DMS153 treated with DMSO at 0.1 percent for 48 hours (cell line): ENCODE results near the gene MYO6.

Experiments
- DNase-seq: peaks from one replicate; lab custom pipeline; 2025; ENCODE audit not compliant: unreplicated experiment; lab: John Stamatoyannopoulos, UW

The MYO6 gene

DNA sequence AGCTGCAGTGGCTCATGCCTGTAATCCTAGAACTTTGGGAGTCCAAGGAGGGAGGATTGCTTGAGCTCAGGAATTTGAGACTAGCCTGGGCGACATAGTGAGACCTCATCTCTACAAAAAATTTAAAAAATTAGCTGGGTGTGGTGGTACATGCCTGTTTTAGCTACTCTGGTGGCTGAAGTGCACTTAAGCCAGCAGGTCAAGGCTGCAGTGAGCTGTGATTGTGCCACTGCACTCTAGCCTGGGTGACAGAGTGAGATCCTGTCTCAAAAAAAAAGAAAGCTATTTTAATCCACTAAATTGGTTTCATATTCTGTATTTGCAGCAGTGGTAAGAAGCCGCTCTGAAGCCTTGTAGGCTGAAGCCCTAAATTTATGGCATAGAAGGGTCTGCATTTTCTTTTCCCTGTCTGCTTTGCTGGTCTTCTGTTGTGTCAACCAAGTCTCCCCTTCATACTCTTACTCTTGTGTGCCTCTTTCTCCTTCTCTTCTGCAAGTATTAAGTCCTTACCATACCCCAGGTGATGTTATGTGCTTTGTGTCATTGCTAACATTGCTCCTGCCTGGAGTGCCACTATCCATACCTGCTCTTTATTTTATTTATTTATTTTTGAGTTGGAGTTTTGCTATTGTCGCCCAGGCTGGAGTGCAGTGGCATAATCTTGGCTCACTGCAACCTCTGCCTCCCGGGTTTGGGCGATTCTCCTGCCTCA is 70.9 kb downstream of the MYO6 start:
- DNase-seq: no peak

DNA sequence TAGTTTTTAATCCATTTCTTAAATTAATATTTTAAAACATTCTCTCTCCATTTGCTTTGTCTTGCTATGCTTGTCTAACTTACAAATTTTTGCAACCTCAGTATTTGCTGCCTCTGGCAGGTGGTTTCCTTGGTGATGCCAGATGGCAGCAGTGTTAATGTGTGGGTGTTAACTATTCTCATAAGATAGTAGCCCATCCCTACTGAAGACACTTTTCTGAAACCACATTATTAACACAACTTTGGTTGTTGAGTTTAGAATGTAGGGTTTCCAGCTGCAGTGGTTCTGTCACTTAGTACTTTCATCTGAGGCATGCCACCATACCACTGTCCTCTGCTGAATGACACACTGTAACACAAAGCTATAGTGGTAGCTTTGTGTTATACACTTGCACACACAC is 75.1 kb downstream of the MYO6 start:
- DNase-seq: no peak

DNA sequence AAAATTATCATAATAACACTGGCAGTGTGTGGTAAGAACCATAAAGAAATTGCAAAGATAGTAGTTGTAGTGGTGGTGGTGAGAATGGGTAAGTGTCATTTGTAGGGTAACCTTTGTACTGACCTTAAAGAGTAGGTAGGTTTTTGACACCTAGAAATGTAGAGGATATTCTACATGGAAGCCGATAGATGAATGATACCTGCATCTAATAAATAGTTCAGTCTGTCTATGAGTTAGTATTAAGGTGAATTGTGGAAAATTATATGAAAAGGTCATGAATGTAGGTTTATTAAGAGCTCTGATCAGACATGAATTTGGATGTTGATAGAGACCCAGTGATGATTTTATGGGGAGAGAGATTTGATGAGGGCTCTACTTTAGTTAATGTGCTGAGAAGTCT is 78.1 kb downstream of the MYO6 start:
- DNase-seq: no peak

- no peak for DNase-seq
Observed at GRCh38 chr6:75830959-75831885, 82.2 kb downstream of the MYO6 start.

GRCh38 chr6:75834447-75834846 is 85.4 kb downstream of the MYO6 start:
- DNase-seq: no peak

DNA sequence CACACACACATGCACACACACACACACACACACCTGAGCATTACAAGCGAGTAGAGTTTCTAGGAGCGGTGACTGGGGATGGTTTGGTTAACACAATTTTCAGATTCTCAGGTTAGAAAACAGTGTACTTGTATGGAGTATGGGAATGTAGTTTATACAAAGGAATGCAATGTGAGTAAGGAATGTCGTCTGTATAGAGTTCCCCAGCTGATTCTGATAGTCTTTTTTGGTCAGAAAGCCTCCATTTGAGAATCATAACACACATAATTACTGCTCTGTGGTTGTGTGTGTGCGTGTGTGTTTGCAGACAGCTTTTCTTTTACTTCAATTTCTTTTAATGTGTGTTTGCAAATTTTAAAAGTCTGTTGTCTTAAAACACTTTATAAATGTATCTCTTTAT is 93.2 kb downstream of the MYO6 start:
- no peak for DNase-seq

GRCh38 chr6:75842732-75843131 is 93.7 kb downstream of the MYO6 start:
- no peak for DNase-seq

- DNase-seq: no peak
Observed at GRCh38 chr6:75843396-75843795, 94.4 kb downstream of the MYO6 start.

DNA sequence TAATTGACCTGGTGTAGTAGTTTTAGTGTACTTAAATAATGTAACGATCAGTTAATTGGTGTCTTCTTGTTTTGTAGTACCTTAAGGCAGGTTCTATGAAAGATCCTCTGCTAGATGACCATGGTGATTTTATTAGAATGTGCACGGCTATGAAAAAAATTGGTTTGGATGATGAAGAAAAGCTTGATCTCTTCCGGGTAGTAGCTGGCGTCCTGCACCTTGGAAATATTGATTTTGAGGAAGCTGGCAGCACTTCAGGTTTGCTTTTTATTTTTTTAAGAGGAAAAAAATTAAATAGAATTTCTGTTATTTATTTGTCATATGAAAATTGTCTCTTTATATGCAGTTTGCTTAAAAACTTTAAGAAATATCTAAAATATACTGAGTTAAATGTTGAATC is 99.2 kb downstream of the MYO6 start:
- no peak for DNase-seq

GRCh38 chr6:75849329-75850025 is 100.4 kb downstream of the MYO6 start:
- no peak for DNase-seq

- DNase-seq: no peak
Observed at GRCh38 chr6:75850026-75850833, 101.2 kb downstream of the MYO6 start.

DNA sequence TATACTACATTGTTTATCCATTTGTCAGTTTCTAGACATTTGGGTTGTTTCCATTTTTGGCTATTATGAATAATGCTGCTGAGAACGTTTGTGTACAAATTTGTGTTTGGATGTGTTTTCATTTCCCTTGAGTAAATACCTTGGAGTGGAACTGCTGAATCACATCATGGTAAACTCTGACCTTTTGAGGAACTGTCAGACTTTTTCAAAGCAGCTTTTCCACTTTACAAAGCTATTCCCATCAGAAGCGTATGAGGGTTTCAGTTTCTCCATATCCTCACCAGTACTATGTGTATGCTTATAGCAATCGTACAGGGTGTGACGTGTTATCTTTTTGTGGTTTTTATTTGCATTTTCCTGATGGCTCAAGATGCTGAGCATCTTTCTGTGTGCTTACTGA is 103.7 kb downstream of the MYO6 start:
- DNase-seq: no peak

GRCh38 chr6:75853806-75854205 is 104.8 kb downstream of the MYO6 start:
- no peak for DNase-seq

GRCh38 chr6:75855052-75855451 is 106.0 kb downstream of the MYO6 start:
- DNase-seq: peak; percentile 9

DNA sequence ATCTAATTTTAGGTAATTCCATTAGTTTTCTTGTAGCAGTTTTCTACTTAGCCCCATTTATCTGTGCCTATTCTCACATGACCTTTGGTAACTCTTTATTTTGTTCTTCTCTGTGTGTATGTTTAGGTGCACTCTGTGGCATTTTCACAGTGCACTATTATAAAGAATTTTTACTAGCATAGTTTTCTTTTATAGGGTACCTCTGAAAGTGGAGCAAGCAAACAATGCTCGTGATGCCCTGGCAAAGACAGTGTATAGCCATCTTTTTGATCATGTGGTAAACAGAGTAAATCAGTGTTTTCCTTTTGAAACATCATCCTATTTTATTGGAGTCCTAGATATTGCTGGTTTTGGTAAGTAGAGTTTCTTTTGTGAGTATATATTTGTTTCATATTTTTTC is 107.9 kb downstream of the MYO6 start:
- DNase-seq: no peak

DNA sequence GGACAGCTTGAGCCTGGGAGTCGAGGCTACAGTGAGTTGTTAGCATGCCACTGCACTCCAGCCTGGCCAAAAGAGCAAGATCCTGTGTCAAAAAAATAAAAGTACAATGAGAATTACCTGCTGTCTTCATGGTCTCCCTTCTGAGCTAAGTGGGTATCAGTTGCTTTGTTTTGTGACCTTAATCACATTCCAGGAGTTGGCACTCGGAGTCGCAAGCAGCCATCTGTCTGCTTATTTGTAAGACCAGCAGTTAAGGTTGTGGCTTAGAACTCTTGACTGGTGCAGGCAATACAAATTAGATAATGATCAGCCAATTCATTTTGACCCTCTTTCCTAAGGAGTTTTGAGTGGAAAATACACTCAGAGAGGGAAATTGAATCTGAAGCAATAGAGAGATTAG is 114.0 kb downstream of the MYO6 start:
- no peak for DNase-seq

GRCh38 chr6:75863784-75864183 is 114.7 kb downstream of the MYO6 start:
- no peak for DNase-seq

DNA sequence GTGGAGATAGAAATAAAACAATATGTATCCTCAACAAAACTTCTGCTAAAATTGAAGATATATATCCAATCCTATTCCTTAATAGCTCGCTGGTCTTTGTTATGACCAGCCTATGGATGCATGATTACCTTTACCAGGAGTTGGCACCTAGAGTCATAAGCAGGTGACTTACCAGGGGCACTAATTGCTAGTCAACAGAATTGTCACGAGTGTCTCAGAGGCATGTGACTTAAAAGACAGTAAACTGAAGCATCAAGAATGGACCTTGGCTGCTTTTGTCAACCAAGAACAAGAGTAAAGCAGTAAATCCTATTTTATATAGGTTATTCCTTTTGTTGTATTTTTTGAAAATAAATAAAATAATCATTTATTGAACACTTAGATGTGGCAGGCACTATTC is 115.4 kb downstream of the MYO6 start:
- no peak for DNase-seq

GRCh38 chr6:75870389-75870788 is 121.3 kb downstream of the MYO6 start:
- no peak for DNase-seq

- DNase-seq: no peak
Observed at GRCh38 chr6:75874224-75874623, 125.2 kb downstream of the MYO6 start.

DNA sequence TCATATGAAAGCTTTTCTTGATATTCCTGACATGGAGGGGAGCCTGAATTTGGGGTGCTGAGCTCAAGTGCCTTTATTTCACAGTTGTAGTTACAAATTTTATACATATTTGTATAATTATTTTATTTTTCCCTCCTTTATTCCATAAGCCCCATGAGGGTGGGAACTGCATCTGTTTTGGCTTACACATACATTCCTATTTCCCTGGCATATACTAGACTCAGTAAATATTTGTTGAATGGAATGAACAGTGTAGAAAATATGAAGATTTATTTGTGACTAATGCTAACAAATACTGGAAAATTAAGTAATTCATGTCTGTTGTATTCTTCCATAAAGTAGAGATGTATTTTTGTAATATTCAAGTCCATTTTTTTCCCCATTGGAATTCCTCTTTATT is 127.1 kb downstream of the MYO6 start:
- DNase-seq: no peak
